SU-DHL-6 (cell line): ENCODE data around the gene SLC38A1.

Source experiments
- H2AFZ ChIP-seq: fragments of 200-600 bp; sonication (generic); 2 replicates; pipeline ENCODE4 v1.6.1; 2014; ENCODE audit warnings: low read depth, mild to moderate bottlenecking, moderate library complexity, mixed read lengths, antibody characterized with exemption, low read length; ENCODE audit not compliant: severe bottlenecking
- H3F3A ChIP-seq: fragments of 200-600 bp; shearing (Covaris generic); 2 replicates; pipeline ENCODE4 v1.6.0; 2016; ENCODE audit warnings: antibody characterized with exemption, mild to moderate bottlenecking; ENCODE audit not compliant: insufficient read depth
- H3K27ac ChIP-seq: fragments of 200-600 bp; sonication (generic); 2 replicates; pipeline ENCODE4 v1.5.1; 2016; ENCODE audit warnings: low read depth, mild to moderate bottlenecking, low read length, moderate library complexity, mixed read lengths
- H3K27me3 ChIP-seq: fragments of 200-600 bp; sonication (generic), shearing (Covaris generic); 2 replicates; pipeline ENCODE4 v1.6.0; 2014; ENCODE audit warnings: mild to moderate bottlenecking, low read length
- H3K36me3 ChIP-seq: fragments of 200-600 bp; sonication (generic); 2 replicates; pipeline ENCODE4 v1.6.1; 2014; ENCODE audit warnings: mild to moderate bottlenecking, low read length, mixed read lengths
- H3K4me2 ChIP-seq: fragments of 300-600, 200-600 bp; shearing (Covaris generic), sonication (generic); 2 replicates; pipeline ENCODE4 v1.6.0; 2014; ENCODE audit warnings: low read length, low read depth, mild to moderate bottlenecking; ENCODE audit not compliant: poor library complexity, severe bottlenecking
- H3K4me3 ChIP-seq: fragments of 200-600 bp; sonication (generic); 2 replicates; pipeline ENCODE4 v1.5.1; 2014; ENCODE audit warnings: antibody characterized with exemption, low read length, mild to moderate bottlenecking, mixed read lengths; ENCODE audit not compliant: insufficient read depth, poor library complexity, severe bottlenecking
- H3K79me2 ChIP-seq: fragments of 200-600 bp; sonication (generic); 2 replicates; pipeline ENCODE4 v1.6.1; 2014; ENCODE audit warnings: mild to moderate bottlenecking, low read length, moderate library complexity; ENCODE audit not compliant: insufficient read depth
- H3K9ac ChIP-seq: fragments of 200-600 bp; sonication (generic); 2 replicates; pipeline ENCODE4 v1.7.0; 2014; ENCODE audit warnings: mild to moderate bottlenecking, low read length
- H3K9me2 ChIP-seq: fragments of 200-600 bp; sonication (generic); replicated peaks from 2 replicates; pipeline ENCODE4 v1.6.1; 2014; ENCODE audit warnings: low read length; ENCODE audit not compliant: insufficient read depth
- H3K9me3 ChIP-seq: fragments of 200-600 bp; sonication (generic); 2 replicates; pipeline ENCODE4 v1.6.1; 2014; ENCODE audit warnings: low read length, mixed read lengths; ENCODE audit not compliant: insufficient read depth
- H4K20me1 ChIP-seq: fragments of 200-600 bp; sonication (generic); 2 replicates; pipeline ENCODE4 v1.6.1; 2014; ENCODE audit warnings: low read depth, mild to moderate bottlenecking, antibody characterized with exemption, low read length, moderate library complexity, mixed read lengths
- EZH2phosphoT487 ChIP-seq: fragments of 200-600 bp; sonication (generic), shearing (Covaris generic); conservative IDR thresholded peaks from 2 replicates; pipeline ENCODE4 v1.6.1; 2018; ENCODE audit warnings: mild to moderate bottlenecking, antibody characterized with exemption, low read length, moderate library complexity, mixed read lengths
- TF ChIP-seq, protein P1 (sequence below): fragments of 200-600 bp; sonication (generic); IDR thresholded peaks from one replicate; pipeline ENCODE4 v1.5.1; 2017; ENCODE audit warnings: antibody characterized with exemption, mild to moderate bottlenecking, low read length, moderate library complexity; ENCODE audit not compliant: insufficient read depth, poor library complexity, severe bottlenecking

Gene SLC38A1

DNA sequence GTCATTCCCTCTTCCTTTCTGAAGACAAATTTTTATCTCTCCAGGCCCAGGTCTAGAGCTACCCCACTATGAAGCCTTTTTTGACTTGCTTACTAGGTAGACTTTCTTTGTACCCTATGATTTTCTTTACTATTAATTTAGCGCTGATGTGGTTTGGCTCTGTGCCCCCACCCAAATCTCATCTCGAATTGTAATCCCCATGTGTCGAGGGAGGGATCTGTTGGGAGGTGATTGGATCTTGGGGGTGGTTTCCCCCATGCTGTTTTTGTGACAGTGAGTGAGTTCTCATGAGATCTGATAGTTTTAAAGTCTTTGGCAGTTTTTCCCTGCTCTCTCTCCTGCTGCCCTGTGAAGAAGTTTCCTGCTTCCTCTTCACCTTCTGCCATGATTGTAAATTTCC, 118.1 kb downstream of the SLC38A1 start:
- Histone ChIP-seq H3K9ac (no peak overlapping the region), H3K36me3 (no peaks in the 10 kb centered on the region), H2AFZ (no peak overlapping the region)

DNA sequence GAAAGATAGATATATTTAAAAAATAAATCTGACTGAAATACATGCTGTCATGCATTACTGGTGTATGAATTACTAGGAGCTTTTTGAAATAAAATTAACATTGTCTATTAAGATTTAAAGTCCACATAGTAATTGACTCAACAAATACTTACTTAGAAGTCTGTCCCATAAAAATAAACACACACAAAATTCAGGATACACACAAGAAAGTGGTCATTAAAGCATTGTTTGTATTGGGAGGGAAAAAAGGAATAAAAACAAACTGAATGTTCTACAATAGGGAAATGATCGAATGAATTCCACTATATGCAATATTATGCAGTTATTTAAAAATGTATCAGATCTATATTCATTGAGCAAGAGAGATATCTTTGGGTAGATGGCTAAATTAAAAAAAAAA, 118.9 kb downstream of the SLC38A1 start:
- H2AFZ ChIP-seq = no peak overlapping the region
- no peaks in the 10 kb centered on the region for H3K27me3 ChIP-seq
- H3K9me2 ChIP-seq = no peaks in the 10 kb centered on the region
- H3K4me2 ChIP-seq = no peak overlapping the region
- no peaks in the 10 kb centered on the region for H3K36me3 ChIP-seq
- H3K27ac ChIP-seq = no peak overlapping the region
- no peaks in the 10 kb centered on the region for H3K9me3 ChIP-seq
- no peaks in the 10 kb centered on the region for H4K20me1 ChIP-seq
- H3K9ac ChIP-seq = no peak overlapping the region
- no peaks in the 10 kb centered on the region for H3K79me2 ChIP-seq
- H3F3A ChIP-seq = no peaks in the 10 kb centered on the region
- TF ChIP-seq, protein P1, sequence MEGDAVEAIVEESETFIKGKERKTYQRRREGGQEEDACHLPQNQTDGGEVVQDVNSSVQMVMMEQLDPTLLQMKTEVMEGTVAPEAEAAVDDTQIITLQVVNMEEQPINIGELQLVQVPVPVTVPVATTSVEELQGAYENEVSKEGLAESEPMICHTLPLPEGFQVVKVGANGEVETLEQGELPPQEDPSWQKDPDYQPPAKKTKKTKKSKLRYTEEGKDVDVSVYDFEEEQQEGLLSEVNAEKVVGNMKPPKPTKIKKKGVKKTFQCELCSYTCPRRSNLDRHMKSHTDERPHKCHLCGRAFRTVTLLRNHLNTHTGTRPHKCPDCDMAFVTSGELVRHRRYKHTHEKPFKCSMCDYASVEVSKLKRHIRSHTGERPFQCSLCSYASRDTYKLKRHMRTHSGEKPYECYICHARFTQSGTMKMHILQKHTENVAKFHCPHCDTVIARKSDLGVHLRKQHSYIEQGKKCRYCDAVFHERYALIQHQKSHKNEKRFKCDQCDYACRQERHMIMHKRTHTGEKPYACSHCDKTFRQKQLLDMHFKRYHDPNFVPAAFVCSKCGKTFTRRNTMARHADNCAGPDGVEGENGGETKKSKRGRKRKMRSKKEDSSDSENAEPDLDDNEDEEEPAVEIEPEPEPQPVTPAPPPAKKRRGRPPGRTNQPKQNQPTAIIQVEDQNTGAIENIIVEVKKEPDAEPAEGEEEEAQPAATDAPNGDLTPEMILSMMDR = no peak
- TF ChIP-seq EZH2phosphoT487 = no peak
- no peak overlapping the region for H3K4me3 ChIP-seq

More for the DNA sequence above, 118.1 kb downstream of the SLC38A1 start:
- H3K9me2 ChIP-seq = no peaks in the 10 kb centered on the region
- TF ChIP-seq EZH2phosphoT487 = no peak
- H3K27ac ChIP-seq = no peak overlapping the region
- no peaks in the 10 kb centered on the region for H3F3A ChIP-seq
- no peak overlapping the region for H3K4me2 ChIP-seq
- H3K27me3 ChIP-seq = no peaks in the 10 kb centered on the region
- H3K9me3 ChIP-seq = no peaks in the 10 kb centered on the region
- H3K79me2 ChIP-seq = no peaks in the 10 kb centered on the region
- H3K4me3 ChIP-seq = no peak overlapping the region
- no peaks in the 10 kb centered on the region for H4K20me1 ChIP-seq

DNA sequence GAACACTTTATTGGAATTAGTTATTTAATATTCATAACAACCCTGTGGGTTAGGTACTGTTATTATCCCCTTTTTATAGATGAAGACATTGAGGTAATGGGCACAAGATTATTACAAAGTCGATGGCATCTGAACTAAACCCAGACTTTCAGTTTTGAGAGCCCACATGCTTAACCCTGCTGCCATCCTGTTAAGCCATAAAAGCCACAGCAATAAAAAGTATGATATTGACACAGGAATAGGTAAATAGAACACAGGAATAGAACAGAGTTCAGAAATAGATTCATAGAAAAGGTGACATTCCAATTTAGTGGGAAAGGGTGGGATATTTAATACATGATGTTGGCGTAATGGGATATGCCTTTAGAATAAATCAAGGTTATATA, 119.8 kb downstream of the SLC38A1 start:
- Histone ChIP-seq H3K4me3 (no peak overlapping the region), H4K20me1 (no peaks in the 10 kb centered on the region), H3K4me2 (no peak overlapping the region), H2AFZ (no peak overlapping the region), H3K9me3 (no peaks in the 10 kb centered on the region), H3K9me2 (no peaks in the 10 kb centered on the region), H3F3A (no peaks in the 10 kb centered on the region), H3K79me2 (no peaks in the 10 kb centered on the region), H3K36me3 (no peaks in the 10 kb centered on the region), H3K27me3 (no peaks in the 10 kb centered on the region), H3K9ac (no peak overlapping the region), H3K27ac (no peak overlapping the region)
- no peak for TF ChIP-seq EZH2phosphoT487

DNA sequence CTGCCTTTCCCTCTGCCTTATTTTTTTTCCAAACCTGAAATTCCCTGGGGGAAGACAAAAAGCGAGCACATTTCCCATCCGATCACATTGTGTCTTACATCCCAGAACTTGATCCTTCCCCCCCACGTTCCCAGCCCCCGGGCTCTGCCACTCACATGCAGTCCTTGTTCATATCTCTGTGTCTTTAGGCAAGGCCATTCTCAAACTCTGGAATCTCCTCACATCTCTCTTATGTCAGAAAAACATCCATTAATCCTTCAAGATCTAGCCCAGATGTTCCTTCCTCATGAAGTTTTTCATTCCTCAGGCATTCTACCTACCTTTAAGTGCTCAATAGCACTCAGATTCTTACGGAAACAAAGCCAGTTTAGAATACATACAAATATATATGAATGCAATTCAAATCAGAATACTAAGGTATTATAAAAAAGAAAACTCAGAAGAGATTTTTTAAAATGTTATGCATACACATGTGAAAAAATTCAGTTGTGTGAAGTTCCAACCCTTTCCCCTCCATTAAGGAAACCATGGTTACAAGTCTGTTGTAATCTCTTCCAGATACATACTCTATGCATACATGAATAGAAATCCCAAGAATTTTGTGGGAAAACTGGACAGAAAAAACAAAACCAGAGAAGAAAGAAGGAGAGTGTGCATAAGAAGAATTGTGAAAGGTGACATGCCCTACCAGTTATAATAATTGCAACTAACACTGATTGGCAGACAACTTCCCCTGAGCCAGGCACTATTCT, 120.3 kb downstream of the SLC38A1 start:
- H4K20me1 ChIP-seq = no peaks in the 10 kb centered on the region
- H3K9me3 ChIP-seq = no peaks in the 10 kb centered on the region
- H3K36me3 ChIP-seq = no peaks in the 10 kb centered on the region
- no peaks in the 10 kb centered on the region for H3F3A ChIP-seq
- TF ChIP-seq, protein P1 = no peak
- no peak for TF ChIP-seq EZH2phosphoT487
- H2AFZ ChIP-seq = no peak overlapping the region
- no peaks in the 10 kb centered on the region for H3K79me2 ChIP-seq
- H3K4me2 ChIP-seq = no peak overlapping the region
- H3K4me3 ChIP-seq = no peak overlapping the region
- no peaks in the 10 kb centered on the region for H3K27me3 ChIP-seq
- H3K9me2 ChIP-seq = no peaks in the 10 kb centered on the region
- H3K27ac ChIP-seq = no peak overlapping the region
- no peak overlapping the region for H3K9ac ChIP-seq
